Sigmoid colon (tissue), 4 donors: ENCODE data around the gene DDR2.
"Not testable (repeated sequence)": the region's sequence is repeated elsewhere in the genome, so short reads cannot be mapped to it uniquely, and the experiment has no call there.

Experiments used
- EP300 ChIP-seq, 4 donors: sonication (generic); formaldehyde crosslinking; IDR thresholded peaks; one replicate each; pipeline ENCODE4 v1.6.1; 2017; ENCODE audit warnings: antibody characterized with exemption in 4 of 4
- POLR2A ChIP-seq, 2 donors: fragments of 450-650 bp; IDR thresholded peaks; one replicate each; pipeline ENCODE4 v1.6.1; 2016; ENCODE audit warnings: antibody characterized with exemption in 2 of 2, mild to moderate bottlenecking in 2 of 2, moderate library complexity in 2 of 2
- TF ChIP-seq, protein P1 (sequence below), 4 experiments: fragments of 450-650 bp in 3 of 4; fragments of 200-600 bp in 1 of 4; IDR thresholded peaks; one replicate each; pipeline ENCODE4 v1.5.1; 2016 to 2019; ENCODE audit warnings: antibody characterized with exemption in 4 of 4, mild to moderate bottlenecking in 3 of 4, moderate library complexity in 2 of 4

GRCh38 chr1:162788783-162789182, 156.5 kb downstream of the DDR2 start:
- TF ChIP-seq POLR2A, EP300 (IDR thresholded peaks at IDR 0.05): not testable (repeated sequence)
- TF ChIP-seq, protein P1, sequence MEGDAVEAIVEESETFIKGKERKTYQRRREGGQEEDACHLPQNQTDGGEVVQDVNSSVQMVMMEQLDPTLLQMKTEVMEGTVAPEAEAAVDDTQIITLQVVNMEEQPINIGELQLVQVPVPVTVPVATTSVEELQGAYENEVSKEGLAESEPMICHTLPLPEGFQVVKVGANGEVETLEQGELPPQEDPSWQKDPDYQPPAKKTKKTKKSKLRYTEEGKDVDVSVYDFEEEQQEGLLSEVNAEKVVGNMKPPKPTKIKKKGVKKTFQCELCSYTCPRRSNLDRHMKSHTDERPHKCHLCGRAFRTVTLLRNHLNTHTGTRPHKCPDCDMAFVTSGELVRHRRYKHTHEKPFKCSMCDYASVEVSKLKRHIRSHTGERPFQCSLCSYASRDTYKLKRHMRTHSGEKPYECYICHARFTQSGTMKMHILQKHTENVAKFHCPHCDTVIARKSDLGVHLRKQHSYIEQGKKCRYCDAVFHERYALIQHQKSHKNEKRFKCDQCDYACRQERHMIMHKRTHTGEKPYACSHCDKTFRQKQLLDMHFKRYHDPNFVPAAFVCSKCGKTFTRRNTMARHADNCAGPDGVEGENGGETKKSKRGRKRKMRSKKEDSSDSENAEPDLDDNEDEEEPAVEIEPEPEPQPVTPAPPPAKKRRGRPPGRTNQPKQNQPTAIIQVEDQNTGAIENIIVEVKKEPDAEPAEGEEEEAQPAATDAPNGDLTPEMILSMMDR (IDR thresholded peaks at IDR 0.05) = not testable (repeated sequence)
